Activated CD4-positive, CD25-positive, alpha-beta regulatory T cell treated with anti-CD3 and anti-CD28 coated beads, Interleukin-2, amount 50 U/mL, for 16 hours (primary cell): Measurements from ENCODE around the gene MYADML2.
"Not testable (repeated sequence)": the region's sequence is repeated elsewhere in the genome, so short reads cannot be mapped to it uniquely, and the experiment has no call there.

ENCODE experiments used
- DNase-seq: peaks from one replicate; pipeline ENCODE4 v3.0.0-alpha.2; 2020; ENCODE audit warnings: low read depth, low spot score

Gene MYADML2

GRCh38 chr17:81947189-81947588 lies at the start of gene MYADML2:
MYADML2 (minus strand) TSS chr17:81947233; CDS start chr17:81941741, 5,492 bp downstream.
- DNase-seq: no peak

- no peak for DNase-seq
These were observed 49.3 kb upstream of the MYADML2 start for GRCh38 chr17:81996232-81996756.

- no peak for DNase-seq
These were observed 48.6 kb upstream of the MYADML2 start for GRCh38 chr17:81995463-81996231.

GRCh38 chr17:81994593-81995462 lies 47.8 kb upstream of the MYADML2 start:
- no peak for DNase-seq

- DNase-seq: no peak
These were observed 46.9 kb upstream of the MYADML2 start for GRCh38 chr17:81993729-81994592.

GRCh38 chr17:81992306-81993102 lies 45.5 kb upstream of the MYADML2 start:
- no peak for DNase-seq

- no peak for DNase-seq
These were observed 44.8 kb upstream of the MYADML2 start for GRCh38 chr17:81991684-81992305.

GRCh38 chr17:81990836-81991683 lies 44.0 kb upstream of the MYADML2 start:
- no peak for DNase-seq

- no peak for DNase-seq
These were observed 40.2 kb upstream of the MYADML2 start for GRCh38 chr17:81987161-81987770.

GRCh38 chr17:81986606-81987005 lies 39.6 kb upstream of the MYADML2 start:
- DNase-seq: no peak

- DNase-seq: no peak
These were observed 37.9 kb upstream of the MYADML2 start for GRCh38 chr17:81984773-81985410.

- DNase-seq: no peak
These were observed 36.8 kb upstream of the MYADML2 start for GRCh38 chr17:81983639-81984373.

- no peak for DNase-seq
These were observed 36.1 kb upstream of the MYADML2 start for GRCh38 chr17:81983011-81983638.

GRCh38 chr17:81981511-81981910 lies 34.5 kb upstream of the MYADML2 start:
- DNase-seq: not testable (repeated sequence)

GRCh38 chr17:81980707-81981343 lies 33.8 kb upstream of the MYADML2 start:
- DNase-seq: no peak

- no peak for DNase-seq
These were observed 33.1 kb upstream of the MYADML2 start for GRCh38 chr17:81980122-81980521.
